Immature natural killer cell (primary cell): ENCODE results near the gene BRS3. TPM values are rescaled to one million over a fixed set of nuclear protein-coding genes. Genes with fewer than 3 reads are reported as not detected.

Experiments used
- DNase-seq, 3 donors: peaks; one replicate each; pipeline ENCODE4 v3.0.0; 2022; ENCODE audit warnings: mixed read lengths in 1 of 3
- H3K27ac Mint-ChIP-seq, 6 donors: one replicate each; pipeline ENCODE4 v1.8.0; 2020; ENCODE audit warnings: mixed read lengths in 6 of 6, mild to moderate bottlenecking in 5 of 6, inconsistent platforms in 4 of 6, moderate library complexity in 3 of 6
- H3K27me3 Mint-ChIP-seq, 3 donors: one replicate each; pipeline ENCODE4 v1.8.0; 2020 to 2021; ENCODE audit warnings: low read depth in 3 of 3, mild to moderate bottlenecking in 3 of 3, mixed read lengths in 3 of 3, moderate library complexity in 3 of 3, inconsistent platforms in 1 of 3
- H3K36me3 Mint-ChIP-seq, 3 donors: one replicate each; pipeline ENCODE4 v1.8.0; 2020; ENCODE audit warnings: mixed read lengths in 3 of 3, inconsistent platforms in 2 of 3, mild to moderate bottlenecking in 2 of 3
- H3K4me1 Mint-ChIP-seq, 2 donors: one replicate each; pipeline ENCODE4 v1.8.0; 2020; ENCODE audit warnings: inconsistent platforms in 2 of 2, mild to moderate bottlenecking in 2 of 2, mixed read lengths in 2 of 2, moderate library complexity in 1 of 2
- H3K4me3 Mint-ChIP-seq, 5 donors: one replicate each; pipeline ENCODE4 v1.8.0; 2020; ENCODE audit warnings: mild to moderate bottlenecking in 5 of 5, mixed read lengths in 5 of 5, inconsistent platforms in 3 of 5, moderate library complexity in 3 of 5
- H3K9me3 Mint-ChIP-seq, 6 donors: one replicate each; pipeline ENCODE4 v1.8.0; 2020; ENCODE audit warnings: mild to moderate bottlenecking in 6 of 6, mixed read lengths in 6 of 6, inconsistent platforms in 4 of 6, moderate library complexity in 3 of 6
- polyA plus RNA-seq, 3 donors: library from polyadenylated mRNA; unstranded; fragments of 300-500 nt; fragmentation: Illumina TruSeq; gene quantifications; one replicate each; pipeline ENCODE4 v1.2.3, GENCODE V29; 2021

BRS3 gene
- polyA plus RNA-seq, 3 donors from 2014 or later = not detected

DNA sequence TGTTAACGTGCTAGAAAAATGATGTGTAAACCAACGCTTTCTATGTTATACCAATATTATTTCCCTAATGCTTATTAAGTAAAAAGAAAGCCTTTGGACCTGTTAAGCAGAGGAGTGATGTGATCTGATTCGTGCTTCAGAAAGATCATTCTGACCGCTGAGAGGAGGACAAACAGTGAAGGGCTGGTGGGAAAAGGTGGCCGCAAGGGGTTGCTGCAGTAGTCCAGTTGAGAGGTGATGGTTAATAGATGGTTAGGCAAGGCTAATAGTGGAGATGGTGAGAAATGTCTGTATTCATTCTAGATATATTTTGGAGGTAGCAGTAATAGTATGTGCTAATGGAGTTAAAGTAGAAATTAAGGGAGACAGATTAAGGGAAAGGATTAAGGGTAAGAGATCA, 31.3 kb downstream of the BRS3 start:
- Mint-ChIP-seq H3K27ac (no peak overlapping the region), H3K4me1 (peaks cover 0 to 6% of the 10 kb centered on the region in 2 donors), H3K9me3 (no peaks in the 10 kb centered on the region), H3K4me3 (no peak overlapping the region), H3K36me3 (no peaks in the 10 kb centered on the region), H3K27me3 (peaks cover 0 to 2% (median 0%) of the 10 kb centered on the region in 3 donors)
- DNase-seq = no peak

DNA sequence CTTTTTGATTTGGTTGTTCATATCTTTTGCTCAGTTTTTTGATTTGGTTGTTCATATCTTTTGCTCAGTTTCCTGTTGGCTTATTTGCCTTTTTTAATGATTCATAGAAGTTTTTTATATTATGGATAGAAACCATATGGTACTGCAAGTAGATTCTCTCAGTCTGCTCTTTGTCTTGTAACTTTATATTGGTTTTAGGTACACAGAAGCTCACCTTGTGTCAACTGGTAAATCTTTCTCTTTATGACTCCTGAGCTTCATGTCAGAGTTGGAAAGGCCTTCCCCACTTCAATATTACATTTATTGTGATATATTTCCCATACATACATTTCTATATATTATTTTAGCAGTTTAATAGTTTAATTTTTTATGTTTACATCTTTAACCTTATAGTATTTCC, 36.0 kb downstream of the BRS3 start:
- H3K36me3 Mint-ChIP-seq = peaks cover 0 to 5% (median 0%) of the 10 kb centered on the region in 3 donors
- DNase-seq = no peak
- H3K4me1 Mint-ChIP-seq = peaks cover 0 to 6% of the 10 kb centered on the region in 2 donors
- peaks cover 0 to 1% (median 0%) of the 10 kb centered on the region in 6 donors for H3K9me3 Mint-ChIP-seq
- peaks cover 0 to 5% (median 5%) of the 10 kb centered on the region in 3 donors for H3K27me3 Mint-ChIP-seq
- H3K27ac Mint-ChIP-seq = no peak overlapping the region
- no peak overlapping the region for H3K4me3 Mint-ChIP-seq

DNA sequence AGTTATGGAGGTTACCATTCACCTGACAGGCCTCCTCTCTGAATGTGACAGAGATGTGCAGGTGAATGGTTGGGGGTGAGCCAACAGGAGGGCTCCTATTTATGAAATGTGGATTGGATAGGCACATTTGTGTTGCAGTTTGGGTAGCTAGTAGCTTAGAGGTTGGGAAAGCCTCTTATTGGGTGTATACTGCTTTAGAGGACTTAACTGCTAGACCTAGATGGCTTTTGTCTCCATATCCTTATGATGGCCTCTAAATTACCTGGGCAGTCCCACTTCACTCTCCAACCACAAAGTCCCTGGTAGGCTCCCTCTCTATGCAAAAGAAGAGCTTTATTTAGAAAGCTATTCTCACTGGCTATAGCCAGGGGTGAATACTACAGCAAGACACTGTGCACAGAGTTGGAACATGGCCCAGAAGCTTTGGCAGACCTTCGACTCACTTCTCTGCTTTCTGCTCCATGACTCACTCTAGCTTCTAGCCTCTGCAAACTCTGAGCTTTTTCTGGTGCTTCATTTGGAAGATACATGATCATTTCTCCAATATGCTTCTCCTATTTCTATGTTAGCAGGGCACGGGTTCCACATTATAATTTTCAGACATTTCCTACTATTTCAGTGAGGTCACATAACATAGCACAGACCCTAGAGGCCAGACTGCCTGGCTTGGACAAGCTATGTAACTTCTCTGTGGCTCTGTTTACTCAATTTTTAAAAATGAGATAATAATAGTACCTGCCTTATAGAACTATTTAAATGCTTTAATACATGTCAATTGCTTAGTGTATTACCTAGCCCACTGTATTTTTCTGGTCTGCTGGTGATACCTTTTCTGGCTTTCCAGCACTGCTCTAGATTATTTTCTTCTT, 38.2 kb downstream of the BRS3 start:
- Mint-ChIP-seq H3K4me3 (no peak overlapping the region), H3K9me3 (peaks cover 0 to 1% (median 0%) of the 10 kb centered on the region in 6 donors), H3K27ac (no peak overlapping the region), H3K27me3 (peaks cover 1 to 8% (median 6%) of the 10 kb centered on the region in 3 donors), H3K36me3 (peaks cover 0 to 9% (median 0%) of the 10 kb centered on the region in 3 donors), H3K4me1 (peaks cover 0 to 6% of the 10 kb centered on the region in 2 donors)
- no peak for DNase-seq

DNA sequence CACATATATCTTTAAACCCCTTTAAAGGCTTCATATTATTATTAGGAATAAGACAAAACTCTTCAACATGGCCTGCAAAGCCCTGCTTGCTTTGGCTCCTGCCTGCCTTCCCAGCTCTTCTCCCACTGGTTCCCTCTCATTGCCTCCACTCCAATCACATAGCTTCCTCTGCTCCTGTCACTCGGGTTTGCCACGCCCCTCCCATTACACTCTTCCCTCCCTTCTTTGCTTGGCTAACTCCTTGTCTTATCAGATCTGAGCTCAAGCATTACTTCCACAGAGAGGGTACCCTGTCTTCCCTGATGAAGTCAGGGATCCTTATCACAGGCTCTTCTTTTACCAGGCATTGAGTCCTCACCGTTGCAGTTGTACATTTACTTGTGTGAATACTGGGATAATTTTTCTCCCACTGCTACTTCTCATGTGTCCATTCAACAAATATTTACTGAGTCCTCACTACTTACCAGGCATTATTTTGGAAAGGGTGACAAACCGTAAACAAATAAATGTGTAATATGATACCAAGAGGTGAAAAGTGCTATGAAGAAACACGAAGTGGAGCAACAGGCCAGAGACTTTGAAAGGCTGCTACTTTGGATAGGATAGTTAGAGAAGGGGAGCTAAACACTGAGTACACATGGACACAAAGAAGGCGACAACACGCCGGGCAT, 41.0 kb downstream of the BRS3 start:
- Mint-ChIP-seq H3K36me3 (peaks cover 0 to 9% (median 0%) of the 10 kb centered on the region in 3 donors), H3K4me3 (no peak overlapping the region), H3K4me1 (no peaks in the 10 kb centered on the region), H3K27ac (no peak overlapping the region), H3K27me3 (peaks cover 4 to 12% (median 6%) of the 10 kb centered on the region in 3 donors), H3K9me3 (peaks cover 0 to 3% (median 0%) of the 10 kb centered on the region in 6 donors)
- no peak for DNase-seq

DNA sequence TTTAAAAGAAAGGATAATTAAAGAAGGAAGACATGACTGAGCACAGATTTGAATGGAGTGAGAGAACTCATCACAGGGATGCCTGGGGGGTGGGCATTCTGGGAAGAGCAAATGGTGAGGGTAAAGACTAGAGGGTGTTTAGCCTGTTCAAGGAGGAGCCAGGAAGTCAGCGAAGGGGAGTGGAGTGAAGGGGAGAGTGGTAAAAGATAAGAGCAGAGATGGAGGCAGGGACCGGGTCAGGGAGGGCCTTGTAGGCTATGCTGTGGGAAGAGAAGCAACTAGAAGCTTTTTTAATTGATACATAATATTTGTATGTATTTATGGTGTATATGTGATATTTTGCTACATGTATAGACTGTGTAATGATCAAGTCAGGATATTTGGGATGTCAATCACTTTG, 42.0 kb downstream of the BRS3 start:
- H3K27ac Mint-ChIP-seq = no peak overlapping the region

DNA sequence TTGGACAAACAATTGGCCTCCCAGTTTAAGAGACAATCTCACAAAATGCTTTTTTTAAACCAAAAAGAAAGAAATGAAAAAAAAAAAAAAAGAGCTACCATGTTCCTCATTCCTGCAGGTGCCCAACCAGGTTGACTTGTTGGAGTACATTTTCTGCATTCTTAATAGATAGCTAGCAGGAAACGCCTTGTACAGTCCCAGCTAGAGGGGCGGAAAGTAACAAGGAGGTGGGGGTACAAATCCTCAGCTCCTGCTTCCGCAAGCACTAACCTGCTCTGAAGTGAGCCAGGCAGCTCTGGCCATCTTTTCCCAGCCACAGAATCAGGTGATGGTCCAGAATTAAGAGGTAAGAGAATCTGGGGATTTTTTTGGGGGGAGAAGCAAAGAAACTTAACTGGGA, 44.2 kb downstream of the BRS3 start, which contains the start of gene VGLL1:
TSS of gene VGLL1 (plus strand) at position 265 of the 400 bp plus-strand sequence. CDS start 3,806 bp downstream, outside the sequence.
- Mint-ChIP-seq H3K9me3 (peaks cover 0 to 2% (median 0%) of the 10 kb centered on the region in 6 donors), H3K27ac (no peak within 1 kb of the TSS), H3K4me1 (no peaks in the 10 kb centered on the region), H3K36me3 (peaks cover 0 to 4% (median 0%) of the 10 kb centered on the region in 3 donors), H3K4me3 (no peak within 1 kb of the TSS), H3K27me3 (peaks cover 4 to 15% (median 4%) of the 10 kb centered on the region in 3 donors)
- no peak for DNase-seq

More for the DNA sequence above, 42.0 kb downstream of the BRS3 start:
- no peaks in the 10 kb centered on the region for H3K4me1 Mint-ChIP-seq
- H3K9me3 Mint-ChIP-seq = peaks cover 0 to 2% (median 0%) of the 10 kb centered on the region in 6 donors
- no peak overlapping the region for H3K4me3 Mint-ChIP-seq
- DNase-seq = no peak
- H3K36me3 Mint-ChIP-seq = peaks cover 0 to 5% (median 0%) of the 10 kb centered on the region in 3 donors
- peaks cover 4 to 15% (median 5%) of the 10 kb centered on the region in 3 donors for H3K27me3 Mint-ChIP-seq

DNA sequence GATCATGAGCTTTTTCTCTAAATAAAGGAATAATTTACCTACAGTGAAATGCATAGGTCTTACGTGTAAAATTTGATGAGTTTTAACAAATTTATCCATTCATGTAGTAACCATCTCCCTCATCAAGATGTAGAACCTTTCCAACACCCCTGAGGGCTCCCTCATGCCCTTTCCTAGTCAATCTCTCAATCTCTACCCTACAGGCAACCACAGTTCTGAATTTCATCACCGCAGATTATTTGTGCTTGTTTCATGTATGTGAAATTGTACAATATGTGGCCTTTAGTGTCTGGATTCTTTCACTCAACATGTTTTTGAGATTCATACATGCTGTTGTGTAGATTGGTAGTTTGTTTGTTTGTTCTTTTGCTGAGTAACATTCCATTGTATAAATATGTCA, 46.4 kb downstream of the BRS3 start:
- DNase-seq = no peak
- no peak overlapping the region for H3K27ac Mint-ChIP-seq
- peaks cover 0 to 2% (median 0%) of the 10 kb centered on the region in 6 donors for H3K9me3 Mint-ChIP-seq
- peaks cover 9 to 14% of the 10 kb centered on the region in 2 donors for H3K4me1 Mint-ChIP-seq
- H3K36me3 Mint-ChIP-seq = peaks cover 0 to 4% (median 0%) of the 10 kb centered on the region in 3 donors
- no peak overlapping the region for H3K4me3 Mint-ChIP-seq
- H3K27me3 Mint-ChIP-seq = peaks cover 2 to 11% (median 3%) of the 10 kb centered on the region in 3 donors

DNA sequence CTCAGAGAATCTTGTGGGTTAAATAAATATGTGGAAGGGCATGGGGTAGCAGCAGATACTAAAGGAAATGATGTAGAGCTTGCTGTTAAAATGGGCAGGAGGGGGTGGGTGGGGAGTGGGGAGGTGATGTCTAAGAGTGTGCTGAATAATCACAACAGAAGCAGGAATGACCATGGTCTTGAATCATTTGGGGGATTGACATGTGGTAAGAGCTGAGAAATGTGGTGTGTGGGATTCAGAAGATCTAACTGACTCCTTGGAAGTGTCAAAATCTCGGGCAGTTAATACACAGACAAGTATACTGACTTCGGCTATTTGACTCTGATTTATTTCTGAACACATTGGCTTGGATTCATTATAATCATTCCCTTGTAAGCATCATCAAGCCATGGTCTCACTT, 51.1 kb downstream of the BRS3 start:
- Mint-ChIP-seq H3K27ac (no peak overlapping the region), H3K27me3 (peaks cover 2 to 6% (median 3%) of the 10 kb centered on the region in 3 donors), H3K4me1 (peaks cover 10 to 17% of the 10 kb centered on the region in 2 donors), H3K4me3 (peak overlapping the region in 2 of 5 donors; percentile 23 to 42), H3K9me3 (no peaks in the 10 kb centered on the region), H3K36me3 (no peaks in the 10 kb centered on the region)
- peak in 1 of 3 donors; percentile 9 for DNase-seq

DNA sequence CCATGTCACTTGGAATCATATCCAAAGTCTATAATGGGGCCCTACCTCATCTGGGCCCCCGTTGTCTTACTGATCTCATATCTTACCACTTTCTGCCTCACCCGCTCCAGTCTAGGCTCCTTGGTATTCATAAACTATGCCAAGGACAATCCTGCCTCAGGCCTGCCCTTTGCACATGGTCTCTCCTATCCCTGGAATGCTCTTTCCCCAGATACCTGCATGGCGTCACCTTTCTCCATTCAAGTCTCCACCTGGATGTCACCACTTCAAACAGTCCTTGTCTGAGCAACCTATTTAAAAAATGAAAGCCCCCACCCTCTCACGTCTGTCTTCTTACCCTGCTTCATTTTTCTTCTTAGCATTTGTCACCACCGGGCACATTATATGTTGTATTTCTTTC, 52.5 kb downstream of the BRS3 start:
- Mint-ChIP-seq H3K27me3 (peaks cover 2 to 5% (median 3%) of the 10 kb centered on the region in 3 donors), H3K4me3 (no peak overlapping the region), H3K36me3 (no peaks in the 10 kb centered on the region), H3K4me1 (peaks cover 12 to 20% of the 10 kb centered on the region in 2 donors), H3K27ac (no peak overlapping the region), H3K9me3 (no peaks in the 10 kb centered on the region)
- DNase-seq = no peak

DNA sequence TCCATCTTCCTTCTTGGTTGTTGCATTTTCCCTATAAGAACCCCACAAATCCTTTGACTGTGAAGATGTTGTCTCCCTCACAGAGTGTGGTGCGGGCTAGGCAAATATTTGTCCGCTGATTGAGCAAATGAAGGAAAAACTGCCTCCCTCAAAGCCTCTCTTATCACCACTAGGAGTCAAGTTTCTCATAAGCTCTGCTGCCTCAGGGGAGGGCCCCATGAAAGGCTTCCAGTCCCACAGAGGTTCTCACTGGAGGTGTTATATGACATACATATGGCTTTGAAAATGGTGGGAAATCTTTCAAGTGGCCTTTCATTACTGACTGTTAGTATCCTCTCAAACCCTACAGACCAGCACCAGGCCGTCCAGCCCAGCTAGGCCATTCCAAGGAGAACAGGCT, 53.5 kb downstream of the BRS3 start:
- Mint-ChIP-seq H3K27me3 (peaks cover 1 to 5% (median 3%) of the 10 kb centered on the region in 3 donors), H3K27ac (no peak overlapping the region), H3K4me1 (peaks cover 22 to 31% of the 10 kb centered on the region in 2 donors), H3K36me3 (no peaks in the 10 kb centered on the region), H3K4me3 (no peak overlapping the region), H3K9me3 (no peaks in the 10 kb centered on the region)
- no peak for DNase-seq

DNA sequence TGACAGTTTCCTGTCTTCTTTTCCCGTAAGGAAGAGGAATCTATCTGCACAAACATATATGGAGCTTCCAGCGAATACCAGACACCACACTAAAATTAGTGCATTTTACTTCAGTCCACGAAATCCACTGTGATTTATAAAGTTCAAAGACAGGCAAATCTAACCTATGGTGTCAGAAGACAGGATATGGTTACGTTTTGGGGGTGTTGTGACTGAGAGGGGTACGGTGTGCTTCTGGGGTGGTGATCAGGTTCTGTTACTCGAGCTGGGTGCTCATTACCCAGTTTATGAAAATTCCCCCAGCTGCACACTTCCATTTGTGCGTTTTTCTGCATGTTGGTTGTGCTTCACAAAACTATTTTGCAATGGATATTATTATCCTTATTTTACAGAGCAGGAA, 54.5 kb downstream of the BRS3 start:
- peaks cover 31 to 40% of the 10 kb centered on the region in 2 donors for H3K4me1 Mint-ChIP-seq
- no peak overlapping the region for H3K4me3 Mint-ChIP-seq
- no peaks in the 10 kb centered on the region for H3K36me3 Mint-ChIP-seq

More for the DNA sequence above, 54.5 kb downstream of the BRS3 start:
- H3K27me3 Mint-ChIP-seq = peaks cover 1 to 5% (median 3%) of the 10 kb centered on the region in 3 donors
- H3K9me3 Mint-ChIP-seq = no peaks in the 10 kb centered on the region
- H3K27ac Mint-ChIP-seq = no peak overlapping the region
- DNase-seq = no peak
